GM19239 (cell line): Measurements from ENCODE around the gene DHRSX.
"Not testable (repeated sequence)": the region's sequence is repeated elsewhere in the genome, so short reads cannot be mapped to it uniquely, and the experiment has no call there.

Source experiments
- DNase-seq: peaks from one replicate; pipeline ENCODE4 v3.0.0; 2011; ENCODE audit warnings: low spot score; ENCODE audit not compliant: insufficient read length
- FAIRE-seq: peaks from 2 replicates; lab custom pipeline; 2011; peaks lifted over from hg19 to GRCh38; lab: Jason Lieb, UNC

Gene DHRSX

GRCh38 chrX:2334237-2334636 lies 166.5 kb downstream of the DHRSX start:
- DNase-seq: no peak
- FAIRE-seq: no peak

GRCh38 chrX:2332252-2332651 lies 168.5 kb downstream of the DHRSX start:
- FAIRE-seq (no peak), DNase-seq (no peak)

- FAIRE-seq (no peak), DNase-seq (no peak)
Observed at GRCh38 chrX:2330910-2331309, 169.9 kb downstream of the DHRSX start.

GRCh38 chrX:2330487-2330886 lies 170.3 kb downstream of the DHRSX start:
- FAIRE-seq: no peak
- no peak for DNase-seq

- no peak for DNase-seq
- no peak for FAIRE-seq
Observed at GRCh38 chrX:2327423-2327822, 173.4 kb downstream of the DHRSX start.

GRCh38 chrX:2325076-2325784 lies 175.5 kb downstream of the DHRSX start:
- DNase-seq (no peak), FAIRE-seq (no peak)

GRCh38 chrX:2324151-2324550 lies 176.6 kb downstream of the DHRSX start:
- FAIRE-seq: no peak

GRCh38 chrX:2321411-2321810 lies 179.4 kb downstream of the DHRSX start:
- FAIRE-seq (no peak), DNase-seq (no peak)

More at GRCh38 chrX:2324151-2324550, 176.6 kb downstream of the DHRSX start:
- DNase-seq: no peak

GRCh38 chrX:2320580-2321327 lies 180.0 kb downstream of the DHRSX start:
- FAIRE-seq: no peak
- DNase-seq: no peak

- DNase-seq (no peak), FAIRE-seq (no peak)
Observed at GRCh38 chrX:2320089-2320488, 180.7 kb downstream of the DHRSX start.

- no peak for FAIRE-seq
- DNase-seq: no peak
Observed at GRCh38 chrX:2318371-2318770, 182.4 kb downstream of the DHRSX start.

- FAIRE-seq: no peak
- DNase-seq: no peak
Observed at GRCh38 chrX:2317527-2318055, 183.2 kb downstream of the DHRSX start.

GRCh38 chrX:2316534-2316933 lies 184.2 kb downstream of the DHRSX start:
- no peak for FAIRE-seq
- no peak for DNase-seq

GRCh38 chrX:2315434-2315833 lies 185.3 kb downstream of the DHRSX start:
- FAIRE-seq (no peak), DNase-seq (no peak)

- FAIRE-seq: no peak
- no peak for DNase-seq
Observed at GRCh38 chrX:2314831-2315365, 185.9 kb downstream of the DHRSX start.

GRCh38 chrX:2313864-2314640 lies 186.7 kb downstream of the DHRSX start:
- FAIRE-seq (no peak), DNase-seq (no peak)

- not testable (repeated sequence) for FAIRE-seq
Observed at GRCh38 chrX:2312061-2312591, 188.7 kb downstream of the DHRSX start.

GRCh38 chrX:2311501-2311900 lies 189.3 kb downstream of the DHRSX start:
- FAIRE-seq (no peak), DNase-seq (no peak)

More at GRCh38 chrX:2312061-2312591, 188.7 kb downstream of the DHRSX start:
- DNase-seq: not testable (repeated sequence)

GRCh38 chrX:2301901-2302300 lies 198.9 kb downstream of the DHRSX start:
- DNase-seq: no peak
- no peak for FAIRE-seq

GRCh38 chrX:2299871-2300270 lies 200.9 kb downstream of the DHRSX start:
- no peak for DNase-seq
- no peak for FAIRE-seq
